Stimulated activated CD8-positive, alpha-beta memory T cell treated with anti-CD3 and anti-CD28 coated beads, Interleukin-15, amount 100 ng/mL, for 24 hours (primary cell): ENCODE data around the gene SLC11A1.
A peak's percentile ranks its signal among the peaks of the same experiment; 100 is the strongest.

ENCODE experiments used
- DNase-seq: peaks from one replicate; pipeline ENCODE4 v3.0.0-alpha.2; 2020; ENCODE audit warnings: low read depth

SLC11A1 gene

GRCh38 chr2:218394298-218395089 is 12.4 kb downstream of the SLC11A1 start:
- no peak for DNase-seq

GRCh38 chr2:218395090-218395444 is 13.0 kb downstream of the SLC11A1 start:
- DNase-seq: no peak

GRCh38 chr2:218395456-218395825 is 13.4 kb downstream of the SLC11A1 start:
- DNase-seq: no peak

- peak; percentile 82 for DNase-seq
These were observed 14.0 kb downstream of the SLC11A1 start for GRCh38 chr2:218395826-218396687.

- no peak for DNase-seq
These were observed 14.8 kb downstream of the SLC11A1 start for GRCh38 chr2:218396688-218397462.

GRCh38 chr2:218397463-218397819 is 15.4 kb downstream of the SLC11A1 start:
- DNase-seq: no peak

- DNase-seq: no peak
These were observed 15.9 kb downstream of the SLC11A1 start for GRCh38 chr2:218397820-218398436.

- DNase-seq: no peak
These were observed 16.6 kb downstream of the SLC11A1 start for GRCh38 chr2:218398437-218399390.

- DNase-seq: peak; percentile 81
These were observed 17.5 kb downstream of the SLC11A1 start, which contains the start of gene CTDSP1 for GRCh38 chr2:218399391-218400166. Gene CTDSP1, plus strand, starts transcription at chr2:218399868. Its CDS starts 223 bp downstream, at chr2:218400091.

GRCh38 chr2:218400167-218400929 is 18.3 kb downstream of the SLC11A1 start:
- DNase-seq: no peak

GRCh38 chr2:218400930-218401881 is 19.1 kb downstream of the SLC11A1 start:
- no peak for DNase-seq

GRCh38 chr2:218401890-218402289 is 19.8 kb downstream of the SLC11A1 start:
- DNase-seq: no peak

- no peak for DNase-seq
These were observed 20.4 kb downstream of the SLC11A1 start for GRCh38 chr2:218402491-218402901.

GRCh38 chr2:218402911-218403411 is 20.9 kb downstream of the SLC11A1 start:
- DNase-seq: no peak

- DNase-seq: no peak
These were observed 21.7 kb downstream of the SLC11A1 start for GRCh38 chr2:218403810-218404209.

- DNase-seq: no peak
These were observed 22.4 kb downstream of the SLC11A1 start for GRCh38 chr2:218404351-218405085.

- no peak for DNase-seq
These were observed 23.1 kb downstream of the SLC11A1 start for GRCh38 chr2:218405086-218405745.
